WI38 (cell line): Measurements from ENCODE around the gene SSH2.
"Not testable (repeated sequence)": the region's sequence is repeated elsewhere in the genome, so short reads cannot be mapped to it uniquely, and the experiment has no call there.

Experiments
- H3K4me3 ChIP-seq: 2 replicates; pipeline ENCODE4 v1.5.1; 2011; ENCODE audit warnings: low read depth, mild to moderate bottlenecking, control low read depth, low read length
- TF ChIP-seq, protein P1 (sequence below): IDR thresholded peaks from 2 replicates; pipeline ENCODE4 v1.5.1; 2012; ENCODE audit warnings: low read depth, mild to moderate bottlenecking, control low read depth, low read length

The SSH2 gene

GRCh38 chr17:29663155-29663554 lies 266.9 kb downstream of the SSH2 start:
- H3K4me3 ChIP-seq = no peak overlapping the region
- TF ChIP-seq, protein P1, sequence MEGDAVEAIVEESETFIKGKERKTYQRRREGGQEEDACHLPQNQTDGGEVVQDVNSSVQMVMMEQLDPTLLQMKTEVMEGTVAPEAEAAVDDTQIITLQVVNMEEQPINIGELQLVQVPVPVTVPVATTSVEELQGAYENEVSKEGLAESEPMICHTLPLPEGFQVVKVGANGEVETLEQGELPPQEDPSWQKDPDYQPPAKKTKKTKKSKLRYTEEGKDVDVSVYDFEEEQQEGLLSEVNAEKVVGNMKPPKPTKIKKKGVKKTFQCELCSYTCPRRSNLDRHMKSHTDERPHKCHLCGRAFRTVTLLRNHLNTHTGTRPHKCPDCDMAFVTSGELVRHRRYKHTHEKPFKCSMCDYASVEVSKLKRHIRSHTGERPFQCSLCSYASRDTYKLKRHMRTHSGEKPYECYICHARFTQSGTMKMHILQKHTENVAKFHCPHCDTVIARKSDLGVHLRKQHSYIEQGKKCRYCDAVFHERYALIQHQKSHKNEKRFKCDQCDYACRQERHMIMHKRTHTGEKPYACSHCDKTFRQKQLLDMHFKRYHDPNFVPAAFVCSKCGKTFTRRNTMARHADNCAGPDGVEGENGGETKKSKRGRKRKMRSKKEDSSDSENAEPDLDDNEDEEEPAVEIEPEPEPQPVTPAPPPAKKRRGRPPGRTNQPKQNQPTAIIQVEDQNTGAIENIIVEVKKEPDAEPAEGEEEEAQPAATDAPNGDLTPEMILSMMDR = no peak

- TF ChIP-seq, protein P1 = no peak
- H3K4me3 ChIP-seq = no peak overlapping the region
These were observed 268.8 kb downstream of the SSH2 start for GRCh38 chr17:29661213-29661612.

DNA sequence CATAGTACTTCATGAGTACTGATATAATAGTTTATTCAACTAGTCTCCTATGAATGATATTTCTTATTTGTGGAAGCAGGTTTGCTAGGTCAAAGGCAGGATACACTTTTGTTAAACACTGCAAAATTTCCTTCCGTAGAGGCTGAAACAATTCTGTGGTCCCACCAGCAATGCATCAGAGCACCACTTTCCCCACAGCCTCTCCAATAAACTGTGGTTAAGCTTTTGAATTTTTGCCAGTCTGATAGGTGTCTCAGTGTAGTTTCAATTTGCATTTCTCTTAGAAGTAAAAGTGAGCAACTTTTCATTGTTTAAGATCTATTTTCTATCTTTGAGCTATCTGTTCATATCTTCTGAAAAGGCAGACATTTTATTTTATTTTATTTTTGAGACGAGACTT lies 270.9 kb downstream of the SSH2 start:
- TF ChIP-seq, protein P1 = no peak
- no peak overlapping the region for H3K4me3 ChIP-seq

DNA sequence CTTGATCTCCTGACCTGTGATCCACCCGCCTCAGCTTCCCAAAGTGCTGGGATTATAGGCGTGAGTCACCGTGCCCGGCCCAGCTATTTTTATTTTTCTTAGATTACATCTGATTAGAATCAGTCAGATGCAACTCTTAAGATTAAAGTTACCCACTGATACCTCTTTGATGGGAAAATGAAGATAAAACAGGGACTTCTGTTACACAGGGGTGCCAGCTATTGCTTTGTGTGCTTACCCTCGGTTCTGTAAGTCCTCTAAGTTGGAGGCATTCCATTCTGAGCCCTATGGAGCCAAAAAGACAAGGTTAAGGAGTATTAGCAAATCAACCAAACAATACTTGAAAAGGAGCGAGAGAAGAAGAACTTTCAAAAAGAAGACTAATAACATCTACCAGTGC lies 274.7 kb downstream of the SSH2 start:
- TF ChIP-seq, protein P1 = no peak
- H3K4me3 ChIP-seq = no peak overlapping the region

DNA sequence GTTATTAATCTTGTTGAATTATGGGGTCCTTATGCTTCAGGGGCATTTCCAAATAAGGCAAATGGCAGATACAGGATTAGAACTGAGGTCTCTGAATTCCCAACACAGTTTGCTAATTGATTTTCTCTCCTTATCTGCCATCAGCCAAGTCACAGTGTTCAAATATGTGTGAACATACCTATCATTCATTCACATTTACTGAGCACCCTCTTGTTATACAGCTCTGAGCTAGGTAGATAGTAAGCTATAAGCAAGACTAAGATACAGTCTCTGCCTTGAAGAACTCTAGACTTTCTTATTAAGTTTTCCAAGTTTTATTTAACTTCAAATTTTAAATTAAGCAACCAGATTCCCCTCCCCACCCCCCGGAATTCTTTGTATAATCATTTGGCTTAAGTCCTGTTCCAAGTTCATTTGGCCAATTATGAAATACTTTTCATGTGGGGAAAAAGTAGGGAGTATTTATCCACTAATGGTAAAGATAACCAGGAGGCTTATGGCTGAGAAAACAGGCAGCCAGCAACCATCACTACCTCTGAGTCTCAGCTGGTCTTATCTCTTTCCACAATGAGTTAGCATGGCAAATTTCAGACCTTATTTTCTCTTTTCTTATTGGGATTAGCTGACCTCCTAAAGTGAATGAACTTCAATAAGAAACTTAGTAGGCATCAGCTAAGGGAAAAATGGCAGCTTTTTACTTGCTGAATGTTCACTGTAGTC lies 275.9 kb downstream of the SSH2 start:
- TF ChIP-seq, protein P1 = no peak

DNA sequence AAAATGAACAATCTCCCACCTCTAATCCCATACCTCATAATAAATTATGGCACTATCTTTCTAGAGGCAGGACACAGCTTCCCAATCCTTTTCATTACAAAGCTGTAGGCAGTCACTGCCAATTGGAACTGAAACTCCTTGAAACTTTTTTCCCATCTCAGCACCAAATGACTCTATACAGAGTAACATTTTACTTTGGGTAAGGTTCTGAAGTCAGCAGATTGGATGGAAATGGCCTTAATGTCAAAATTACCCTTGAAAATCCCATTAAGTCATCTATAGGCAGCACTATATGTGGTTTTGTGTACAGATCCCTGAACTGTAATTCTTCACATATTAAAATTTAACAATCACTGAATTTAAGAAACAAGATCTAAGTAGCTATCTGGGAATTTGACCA lies 277.1 kb downstream of the SSH2 start:
- H3K4me3 ChIP-seq = no peak overlapping the region
- TF ChIP-seq, protein P1 = no peak

More for the DNA sequence above, 275.9 kb downstream of the SSH2 start:
- no peak overlapping the region for H3K4me3 ChIP-seq

- not testable (repeated sequence) for H3K4me3 ChIP-seq
These were observed 278.1 kb downstream of the SSH2 start for GRCh38 chr17:29651913-29652312.

- H3K4me3 ChIP-seq = no peak overlapping the region
- TF ChIP-seq, protein P1 = no peak
These were observed 279.6 kb downstream of the SSH2 start for GRCh38 chr17:29650396-29650795.
